IPS-NIHi7 (cell line): Measurements from ENCODE around the gene CSRP3.

Experiments used
- DNase-seq: peaks from one replicate; pipeline ENCODE4 v3.0.0; 2012; ENCODE audit warnings: mixed read lengths; ENCODE audit errors: extremely low spot score

CSRP3 gene

GRCh38 chr11:19201737-19202605 lies at the start of gene CSRP3:
Gene CSRP3, minus strand, starts transcription at chr11:19201983. Its CDS starts 9,535 bp downstream, at chr11:19192448.
- DNase-seq = no peak

GRCh38 chr11:19251577-19251976 lies 49.8 kb upstream of the CSRP3 start:
- no peak for DNase-seq

GRCh38 chr11:19246816-19247215 lies 45.0 kb upstream of the CSRP3 start:
- DNase-seq = no peak

GRCh38 chr11:19245351-19245750 lies 43.6 kb upstream of the CSRP3 start:
- DNase-seq = no peak

GRCh38 chr11:19244621-19245020 lies 42.8 kb upstream of the CSRP3 start:
- no peak for DNase-seq

GRCh38 chr11:19244084-19244483 lies 42.3 kb upstream of the CSRP3 start:
- no peak for DNase-seq

- no peak for DNase-seq
These were observed 41.8 kb upstream of the CSRP3 start for GRCh38 chr11:19243613-19244012.

- no peak for DNase-seq
These were observed 41.4 kb upstream of the CSRP3 start for GRCh38 chr11:19243143-19243542.

GRCh38 chr11:19242179-19242932 lies 40.6 kb upstream of the CSRP3 start:
- DNase-seq = peak; percentile 35

GRCh38 chr11:19241260-19242178 lies 39.7 kb upstream of the CSRP3 start:
- DNase-seq = peak; percentile 89

GRCh38 chr11:19240420-19241259 lies 38.9 kb upstream of the CSRP3 start, which contains the start of gene E2F8:
Gene E2F8, minus strand, starts transcription at chr11:19240945. Its CDS starts 824 bp downstream, at chr11:19240121.
- peak; percentile 99 for DNase-seq

- no peak for DNase-seq
These were observed 37.3 kb upstream of the CSRP3 start for GRCh38 chr11:19239039-19239438.

- DNase-seq = no peak
These were observed 36.0 kb upstream of the CSRP3 start for GRCh38 chr11:19237813-19238212.

GRCh38 chr11:19237381-19237780 lies 35.6 kb upstream of the CSRP3 start:
- no peak for DNase-seq

GRCh38 chr11:19234231-19234817 lies 32.5 kb upstream of the CSRP3 start:
- DNase-seq = no peak

- DNase-seq = no peak
These were observed 31.2 kb upstream of the CSRP3 start for GRCh38 chr11:19232910-19233503.

GRCh38 chr11:19229671-19230070 lies 27.9 kb upstream of the CSRP3 start:
- DNase-seq = no peak

- no peak for DNase-seq
These were observed 27.2 kb upstream of the CSRP3 start for GRCh38 chr11:19228968-19229367.

GRCh38 chr11:19226378-19227195 lies 24.8 kb upstream of the CSRP3 start:
- DNase-seq = no peak
